ENCODE measurements around the gene MAGIX.
A peak's percentile ranks its signal among the peaks of the same experiment; 100 is the strongest.
"Not testable (repeated sequence)": the region's sequence is repeated elsewhere in the genome, so short reads cannot be mapped to it uniquely, and the experiment has no call there.

The MAGIX gene

DNA sequence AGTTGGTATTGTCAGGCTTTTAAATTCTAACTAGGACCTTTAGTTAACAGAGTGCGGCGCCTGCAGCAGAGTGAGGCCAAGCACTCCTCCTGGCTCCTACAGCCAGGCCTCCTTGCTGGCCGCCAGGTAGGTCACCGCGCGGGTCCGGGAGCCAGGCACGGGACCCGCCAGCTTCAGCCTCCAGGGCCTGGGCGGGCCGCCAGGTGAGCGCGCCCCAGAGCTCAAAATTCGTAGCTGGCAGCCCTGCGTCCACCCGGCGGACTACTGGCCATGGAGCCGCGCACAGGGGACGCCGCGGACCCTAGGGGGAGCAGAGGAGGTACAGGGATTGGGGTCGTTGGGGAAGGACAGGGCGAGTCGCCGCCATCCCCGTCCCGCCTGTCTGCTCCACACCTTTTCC, at the start of gene MAGIX:
Gene MAGIX (plus strand): TSS at position 139 of the 400 bp plus-strand sequence. CDS start 132 bp downstream, at position 271.
- DNase-seq, result no peak

DNA sequence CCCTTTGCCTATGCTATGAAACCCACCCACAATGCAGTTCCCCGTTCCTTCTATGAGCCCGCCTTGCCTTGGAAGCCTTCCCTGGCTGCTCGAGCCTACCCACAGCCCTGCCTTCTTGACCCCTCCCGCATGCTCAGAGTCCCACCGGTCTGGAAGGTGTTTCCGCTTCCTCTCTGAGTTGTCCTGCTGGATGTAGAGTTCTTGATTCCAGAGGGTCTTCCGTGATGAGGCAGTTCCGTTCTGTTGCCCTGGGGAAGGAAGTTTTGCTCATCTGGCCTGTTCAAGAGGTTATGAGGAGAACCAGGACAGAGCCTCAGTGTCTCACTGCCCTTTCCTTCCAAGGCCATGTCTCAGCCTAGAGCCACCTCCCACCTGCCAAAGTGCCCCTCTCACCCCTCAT, 46.5 kb upstream of the MAGIX start:
- no peak for DNase-seq

- no peak for DNase-seq
These were observed 45.8 kb upstream of the MAGIX start for GRCh38 chrX:49116716-49117115.

DNA sequence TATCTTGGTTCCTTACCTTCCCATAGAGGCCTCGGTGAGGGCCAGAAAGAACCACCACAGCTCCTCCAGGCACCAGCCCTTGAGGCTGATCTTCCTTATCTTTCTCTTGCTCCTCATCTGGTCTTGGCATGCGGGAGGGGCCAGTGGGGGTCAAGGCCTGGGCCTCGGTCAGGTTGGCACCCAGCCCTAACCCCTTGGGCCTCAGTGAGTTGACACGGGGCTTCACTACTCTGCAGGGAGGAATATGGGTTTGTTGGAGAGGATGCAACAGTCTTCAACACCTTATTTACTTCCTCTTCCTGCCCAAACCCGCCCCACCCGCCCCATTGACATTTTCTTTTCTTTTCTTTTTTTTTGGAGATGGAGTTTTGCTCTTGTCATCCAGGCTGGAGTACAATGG, 45.0 kb upstream of the MAGIX start:
- no peak for DNase-seq

DNA sequence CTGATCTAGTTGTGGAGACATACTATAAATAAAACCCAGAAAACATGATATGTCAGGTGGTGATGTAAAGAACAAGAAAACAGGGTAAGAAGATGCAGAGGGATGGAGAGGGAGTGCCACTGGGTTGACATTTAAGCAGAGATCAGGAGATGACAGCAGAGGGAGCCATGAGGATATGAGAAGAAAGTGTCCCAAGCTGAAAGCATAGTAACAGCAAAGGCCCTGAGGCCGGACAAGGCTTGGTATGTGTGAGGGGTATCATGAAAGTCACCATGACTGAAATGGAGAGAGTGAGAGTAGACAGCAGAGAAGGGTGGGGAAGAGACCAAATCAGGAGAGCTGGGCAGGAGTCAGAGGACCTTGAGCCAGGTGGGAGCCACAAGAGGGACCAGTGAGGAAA, 42.5 kb upstream of the MAGIX start:
- no peak for DNase-seq

- no peak for DNase-seq
These were observed 40.1 kb upstream of the MAGIX start for GRCh38 chrX:49122499-49122898.

GRCh38 chrX:49127742-49128258, 34.8 kb upstream of the MAGIX start:
- not testable (repeated sequence) for DNase-seq

GRCh38 chrX:49129427-49129826, 33.1 kb upstream of the MAGIX start:
- DNase-seq, result no peak

- not testable (repeated sequence) for DNase-seq
These were observed 30.3 kb upstream of the MAGIX start for GRCh38 chrX:49132275-49132674.

DNA sequence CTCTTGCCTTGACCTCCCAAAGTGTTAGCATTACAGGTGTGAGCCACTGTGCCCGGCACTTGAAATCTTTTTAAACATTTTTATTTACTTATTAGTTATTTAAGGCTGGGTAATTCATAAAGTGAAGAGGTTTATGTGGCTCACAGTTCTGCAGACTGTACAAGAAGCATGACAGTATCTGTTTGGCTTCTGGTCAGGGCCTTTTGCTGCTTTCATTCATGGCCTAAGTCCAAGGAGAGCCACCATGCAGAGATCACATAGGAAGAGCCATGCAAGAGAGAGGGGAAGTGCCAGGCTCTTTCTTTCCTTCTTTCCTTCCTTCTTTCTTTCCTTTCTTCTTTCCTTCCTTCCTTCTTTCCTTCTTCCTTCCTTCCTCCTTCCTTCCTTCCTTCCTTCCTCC, 28.8 kb upstream of the MAGIX start:
- no peak for DNase-seq

DNA sequence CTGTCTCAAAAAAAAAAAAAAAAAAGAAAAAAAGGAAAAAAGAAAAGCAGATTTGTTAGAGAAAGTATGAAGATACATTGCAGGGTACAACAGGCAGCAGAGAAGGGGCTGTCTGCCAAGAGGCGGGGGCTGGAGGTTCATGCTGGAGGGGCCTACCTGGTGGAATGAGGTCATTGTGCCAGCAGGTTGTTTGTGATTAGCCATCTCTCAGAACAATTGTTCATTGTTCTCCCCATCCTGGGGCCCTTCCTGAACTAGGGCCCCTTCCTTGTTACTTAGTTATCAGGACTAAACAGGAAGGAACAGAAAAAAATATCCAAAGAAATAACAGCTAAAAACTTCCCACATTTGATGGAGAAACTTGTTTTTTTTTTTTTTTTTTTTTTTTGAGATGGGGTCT, 25.1 kb upstream of the MAGIX start:
- no peak for DNase-seq

DNA sequence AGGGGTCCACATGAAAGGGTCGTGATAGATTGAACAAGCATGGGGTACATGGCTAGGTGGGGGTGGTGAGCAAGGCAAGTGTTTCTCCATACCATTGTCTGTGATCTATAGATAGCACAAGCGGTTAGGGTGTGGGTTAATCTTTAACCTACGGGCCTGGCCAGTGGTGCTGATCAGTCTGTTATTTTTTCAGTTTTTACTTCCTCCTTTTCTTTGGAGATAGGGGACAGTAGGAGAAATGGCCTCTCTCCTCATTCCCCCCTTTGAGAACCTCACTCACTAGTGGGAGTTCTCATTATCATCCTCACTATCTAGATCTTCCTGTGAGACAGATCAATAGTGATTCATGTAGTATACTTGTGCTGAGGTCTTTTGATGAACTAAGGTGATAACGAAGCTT, 22.8 kb upstream of the MAGIX start:
- no peak for DNase-seq

DNA sequence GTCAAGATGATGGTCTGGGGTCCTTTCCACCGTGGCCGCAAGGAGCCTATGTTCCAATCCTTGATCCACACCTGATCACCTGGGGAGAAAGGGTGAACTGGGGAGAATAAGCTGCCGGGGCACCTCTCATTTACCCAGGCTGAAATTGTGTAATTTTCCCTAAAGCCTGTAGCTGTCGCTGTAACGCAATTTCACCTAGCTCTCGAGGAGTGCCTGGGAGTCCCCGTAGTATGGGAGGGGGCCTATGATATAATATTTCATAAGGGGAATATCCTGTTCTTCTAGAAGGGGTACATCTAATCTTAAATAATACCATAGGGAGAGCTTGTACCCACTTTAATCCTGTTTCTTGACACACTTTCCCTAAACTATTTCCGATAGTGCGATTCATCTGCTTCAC, 20.3 kb upstream of the MAGIX start:
- DNase-seq, result not testable (repeated sequence)

DNA sequence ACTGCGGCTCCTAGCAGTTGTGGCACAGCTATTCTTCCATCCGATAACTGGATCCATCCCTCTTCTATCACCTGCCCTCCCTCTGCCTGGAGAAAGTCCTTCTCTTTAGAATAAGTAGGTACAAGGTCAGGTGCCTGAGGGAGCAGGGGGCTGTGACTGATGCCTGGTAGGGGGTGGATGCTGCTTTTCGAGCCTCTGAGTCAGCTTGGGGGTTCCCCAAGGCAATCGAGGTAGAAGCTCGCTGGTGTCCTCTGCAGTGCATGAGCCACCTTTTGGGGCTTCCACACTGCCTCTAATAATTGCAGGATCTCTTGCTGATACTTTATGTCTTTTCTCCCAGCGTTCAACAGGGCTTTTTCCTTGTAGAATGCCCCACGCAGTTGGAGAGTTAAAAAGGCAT, 19.4 kb upstream of the MAGIX start:
- DNase-seq, result not testable (repeated sequence)

GRCh38 chrX:49147282-49147681, 15.3 kb upstream of the MAGIX start:
- no peak for DNase-seq

DNA sequence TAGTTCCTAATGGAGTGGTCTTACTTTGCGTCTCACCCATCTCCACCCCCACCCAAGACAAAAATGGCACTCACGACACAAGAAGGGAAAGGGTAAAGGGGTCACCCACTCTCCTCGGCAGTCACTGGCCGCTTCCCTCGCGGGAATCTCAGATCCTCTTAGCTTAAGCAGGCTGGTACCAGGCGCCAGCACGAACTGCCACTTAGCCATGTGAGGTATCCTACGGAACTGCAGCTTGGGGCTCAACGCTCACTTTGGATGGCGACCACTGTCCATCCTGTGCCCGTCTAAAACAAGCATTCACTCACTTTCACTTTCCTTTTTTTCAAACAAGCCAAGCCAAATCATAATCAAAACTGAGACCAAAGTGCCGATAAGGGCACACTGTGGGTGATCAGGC, 14.6 kb upstream of the MAGIX start:
- DNase-seq, result no peak

- DNase-seq, result not testable (repeated sequence)
These were observed 14.0 kb upstream of the MAGIX start for GRCh38 chrX:49148390-49149100.

- DNase-seq, result not testable (repeated sequence)
These were observed 13.3 kb upstream of the MAGIX start for GRCh38 chrX:49149291-49149690.

- no peak for DNase-seq
These were observed 9.1 kb upstream of the MAGIX start for GRCh38 chrX:49153467-49153866.

- DNase-seq, result peak; percentile 48
These were observed 7.2 kb upstream of the MAGIX start for GRCh38 chrX:49155243-49155899.

DNA sequence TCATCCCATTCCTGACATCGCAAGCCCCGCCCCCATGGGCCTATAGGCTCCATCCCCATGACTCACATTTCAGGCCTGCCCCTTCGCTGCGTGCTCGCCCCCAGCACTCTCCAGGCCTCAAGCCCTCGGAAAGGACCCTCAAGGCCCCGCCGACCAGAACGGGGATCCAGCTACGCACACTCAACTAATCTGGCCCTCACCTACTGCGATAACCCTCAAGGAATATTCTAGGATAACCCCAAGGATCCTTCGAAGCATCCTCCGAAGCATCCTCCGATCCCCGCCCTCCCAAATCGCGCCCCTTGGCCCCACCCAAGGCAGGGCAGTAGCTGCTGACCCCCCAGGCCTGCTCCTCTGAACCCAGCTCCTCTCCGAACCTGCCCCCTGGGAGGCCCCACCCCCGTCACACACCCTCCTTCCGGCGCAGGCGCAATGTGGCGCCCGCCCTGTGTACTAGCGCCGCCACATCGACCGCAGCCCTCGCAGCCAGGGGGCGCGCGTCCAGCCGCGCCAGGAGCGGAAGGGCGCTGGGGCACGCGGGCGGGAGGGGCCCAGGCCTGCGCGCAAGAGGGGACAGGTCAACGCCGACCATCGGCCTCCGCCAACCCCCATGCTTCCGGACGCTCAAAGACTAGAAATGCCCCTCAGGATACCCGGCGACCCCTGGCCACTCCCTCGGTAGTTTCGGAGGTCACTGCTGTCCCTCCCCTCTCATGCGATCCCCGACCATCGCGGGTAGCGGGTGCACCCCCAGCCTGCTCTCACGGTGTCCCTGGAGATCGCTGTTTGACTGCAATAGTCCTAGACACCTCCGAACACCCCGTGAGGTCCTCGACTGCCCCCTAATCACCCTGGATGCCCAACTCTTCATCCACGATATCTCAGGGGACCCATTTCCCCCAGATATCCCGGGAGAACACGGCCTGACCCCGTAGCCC, 6.4 kb upstream of the MAGIX start:
- peak; percentile 92 for DNase-seq

- DNase-seq, result no peak
These were observed 5.4 kb upstream of the MAGIX start for GRCh38 chrX:49157194-49157593.

DNA sequence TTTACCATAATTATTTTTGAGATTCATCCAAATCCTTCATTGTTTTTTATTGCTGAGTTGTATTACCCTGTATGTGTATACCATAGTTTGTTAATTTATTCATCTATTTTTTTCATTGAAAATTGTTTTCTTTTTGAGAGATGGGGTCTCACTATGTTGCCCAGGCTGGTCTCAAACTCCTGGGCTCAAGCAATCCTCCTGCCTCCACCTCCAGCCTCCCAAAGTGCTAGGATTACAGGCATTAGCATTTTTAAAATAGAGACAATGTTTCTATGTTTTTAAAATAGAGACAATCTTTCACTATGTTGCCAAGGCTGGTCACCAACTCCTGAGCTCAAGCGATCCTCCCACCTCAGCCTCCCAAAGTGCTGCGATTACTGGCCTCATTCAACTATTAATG, 1.6 kb upstream of the MAGIX start:
- DNase-seq, result no peak

All from left hindlimb (tissue), 1 donor.